SJSA1 (cell line): ENCODE results near the gene RAB43. TPM values are rescaled to one million over a fixed set of nuclear protein-coding genes. Genes with fewer than 3 reads are reported as not detected.
"Not testable (repeated sequence)": the region's sequence is repeated elsewhere in the genome, so short reads cannot be mapped to it uniquely, and the experiment has no call there.

Source experiments
- DNase-seq, 2 experiments: peaks; one replicate each; pipeline ENCODE4 v3.0.0-alpha.2; 2015 to 2020; ENCODE audit warnings: low spot score in 2 of 2, low read depth in 1 of 2
- H3K27ac ChIP-seq: fragments of 250-450 bp; sonication (Bioruptor Pico); 2 replicates; pipeline ENCODE4 v1.5.1; 2020; ENCODE audit warnings: mild to moderate bottlenecking, moderate library complexity
- H3K27me3 ChIP-seq: fragments of 250-450 bp; sonication (Bioruptor Pico); replicated peaks from 2 replicates; pipeline ENCODE4 v1.5.1; 2020; ENCODE audit warnings: mild to moderate bottlenecking, moderate library complexity
- H3K36me3 ChIP-seq: fragments of 250-450 bp; sonication (Bioruptor Pico); 2 replicates; pipeline ENCODE4 v1.5.1; 2020; ENCODE audit warnings: mild to moderate bottlenecking
- H3K4me1 ChIP-seq: fragments of 250-450 bp; sonication (Bioruptor Pico); replicated peaks from 2 replicates; pipeline ENCODE4 v1.6.1; 2021; ENCODE audit warnings: mild to moderate bottlenecking
- H3K4me3 ChIP-seq: fragments of 250-450 bp; sonication (Bioruptor Pico); 2 replicates; pipeline ENCODE4 v1.5.1; 2020; ENCODE audit warnings: mild to moderate bottlenecking
- H3K9me3 ChIP-seq: fragments of 250-450 bp; sonication (Bioruptor Pico); replicated peaks from 2 replicates; pipeline ENCODE4 v1.5.1; 2020; ENCODE audit warnings: mild to moderate bottlenecking
- total RNA-seq: library from RNA; depleted of rRNA; stranded (reverse); fragments of >200 nt; shearing (Covaris generic); gene quantifications from 2 replicates; pipeline ENCODE4 v1.2.3, GENCODE V29; 2014; rRNA removed

RAB43 gene
- 7.9 and 12.1 TPM in 2 replicates for total RNA-seq

- peak; percentile 54 to 88 for DNase-seq
- Histone ChIP-seq H3K36me3 (peaks cover 13% of the 10 kb centered on the region), H3K4me3 (peak within 1 kb of the TSS; percentile 67), H3K4me1 (peaks cover 10% of the 10 kb centered on the region), H3K9me3 (no peaks in the 10 kb centered on the region), H3K27me3 (no peaks in the 10 kb centered on the region), H3K27ac (peak within 1 kb of the TSS; percentile 16; the same call in 1 of the 2 replicates)
Observed at GRCh38 chr3:129121792-129122411, at the start of gene RAB43. Gene RAB43, minus strand, starts transcription at chr3:129121804. Its CDS starts 315 bp downstream, at chr3:129121489.

GRCh38 chr3:129166579-129167332, 45.2 kb upstream of the RAB43 start:
- Histone ChIP-seq H3K36me3 (peaks cover 53% of the 10 kb centered on the region), H3K9me3 (no peaks in the 10 kb centered on the region), H3K4me1 (peaks cover 9% of the 10 kb centered on the region), H3K27me3 (no peaks in the 10 kb centered on the region), H3K4me3 (no peak overlapping the region), H3K27ac (no peak overlapping the region)
- DNase-seq, result no peak

- H3K4me1 ChIP-seq, H3K4me3 ChIP-seq, H3K9me3 ChIP-seq, DNase-seq, H3K27me3 ChIP-seq, H3K27ac ChIP-seq: not testable (repeated sequence)
- H3K36me3 ChIP-seq, result peaks cover 41% of the 10 kb centered on the region
Observed at GRCh38 chr3:129165594-129165993, 44.0 kb upstream of the RAB43 start.

GRCh38 chr3:129164500-129164899, 42.9 kb upstream of the RAB43 start:
- Histone ChIP-seq H3K27me3 (no peaks in the 10 kb centered on the region), H3K4me3 (no peak overlapping the region), H3K27ac (no peak overlapping the region), H3K36me3 (peaks cover 30% of the 10 kb centered on the region), H3K4me1 (peaks cover 12% of the 10 kb centered on the region), H3K9me3 (no peaks in the 10 kb centered on the region)
- no peak for DNase-seq

DNA sequence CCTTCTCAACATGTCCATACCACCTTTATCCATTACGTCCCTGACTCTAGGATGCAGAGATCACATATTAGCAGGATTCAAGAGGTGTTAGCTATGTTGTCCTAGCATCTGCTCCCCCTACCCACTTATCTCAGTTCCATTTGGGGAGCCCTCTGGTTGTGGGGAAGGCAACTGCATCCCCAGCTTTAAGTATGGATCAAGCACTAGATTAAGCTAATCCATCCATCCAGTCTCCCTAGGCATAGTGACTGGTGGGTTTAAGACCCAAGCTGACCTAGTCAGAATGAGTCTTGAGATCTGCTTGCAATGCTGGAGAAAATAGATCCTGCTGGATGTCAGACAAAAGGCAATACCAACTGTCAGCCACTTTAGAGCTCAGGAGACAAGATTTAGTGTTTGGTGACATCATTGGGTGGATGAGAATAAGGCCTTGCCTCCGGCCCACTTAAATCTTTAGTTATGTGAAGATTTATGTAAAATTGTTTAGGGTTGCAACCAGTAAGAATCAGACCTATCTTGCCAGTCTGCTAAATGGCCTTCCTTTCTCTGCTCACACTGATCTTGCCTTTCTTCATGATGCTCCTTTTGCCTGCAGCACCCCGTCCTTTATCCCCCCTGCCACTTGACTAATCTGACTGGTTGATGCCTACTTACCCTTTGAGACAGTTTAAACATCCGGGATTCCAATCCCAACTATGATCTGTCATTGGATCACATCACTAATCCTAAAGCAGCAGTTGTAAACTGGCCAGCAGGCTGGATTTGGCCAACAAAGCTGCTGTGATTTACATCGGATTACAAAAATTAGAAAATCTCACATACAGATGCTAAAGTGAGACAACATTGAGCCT, 41.4 kb upstream of the RAB43 start:
- Histone ChIP-seq H3K4me3 (no peak overlapping the region), H3K27ac (no peak overlapping the region), H3K9me3 (no peaks in the 10 kb centered on the region), H3K4me1 (peaks cover 14% of the 10 kb centered on the region), H3K27me3 (no peaks in the 10 kb centered on the region), H3K36me3 (peaks cover 34% of the 10 kb centered on the region)
- DNase-seq, result no peak

DNA sequence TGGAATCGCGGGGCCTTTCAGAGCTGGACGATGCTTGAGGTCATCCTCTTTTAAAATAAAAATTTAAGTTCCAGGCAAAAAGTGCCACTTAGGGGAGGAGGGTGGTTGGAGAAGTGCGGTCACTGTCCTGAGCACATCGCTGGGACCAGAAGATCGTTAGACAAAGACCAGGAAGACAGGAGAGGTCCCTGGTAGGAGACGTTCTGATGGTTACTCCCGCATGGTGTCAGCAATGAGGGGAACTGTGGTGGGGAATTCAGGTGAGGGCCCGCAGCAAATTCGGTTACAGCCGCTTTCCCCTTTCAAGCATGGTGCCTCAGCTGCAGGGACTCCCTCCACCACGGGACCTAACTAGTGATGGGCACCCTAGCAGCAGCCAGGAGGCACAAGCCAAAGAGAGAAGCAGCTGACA, 40.3 kb upstream of the RAB43 start:
- Histone ChIP-seq H3K4me1 (peaks cover 14% of the 10 kb centered on the region), H3K36me3 (peaks cover 30% of the 10 kb centered on the region), H3K27ac (peak overlapping the region; percentile 96), H3K4me3 (peak overlapping the region; percentile 61), H3K27me3 (no peaks in the 10 kb centered on the region), H3K9me3 (no peaks in the 10 kb centered on the region)
- DNase-seq, result no peak

- Histone ChIP-seq H3K27ac (peak within 1 kb of the TSS; percentile 96), H3K36me3 (peaks cover 30% of the 10 kb centered on the region), H3K27me3 (no peaks in the 10 kb centered on the region), H3K9me3 (no peaks in the 10 kb centered on the region), H3K4me3 (peak within 1 kb of the TSS; percentile 61), H3K4me1 (peaks cover 14% of the 10 kb centered on the region)
- DNase-seq, result peak; percentile 89 to 98
Observed at GRCh38 chr3:129160891-129161859, 39.6 kb upstream of the RAB43 start, which contains the start of gene ISY1. Gene ISY1, minus strand, starts transcription at chr3:129161063. Its CDS starts 88 bp downstream, at chr3:129160975.

- no peaks in the 10 kb centered on the region for H3K9me3 ChIP-seq
- peaks cover 36% of the 10 kb centered on the region for H3K36me3 ChIP-seq
- DNase-seq, result no peak
- H3K27me3 ChIP-seq, result no peaks in the 10 kb centered on the region
- H3K4me1 ChIP-seq, result no peaks in the 10 kb centered on the region
- H3K27ac ChIP-seq, result no peak overlapping the region
- no peak overlapping the region for H3K4me3 ChIP-seq
Observed at GRCh38 chr3:129144786-129145185, 23.2 kb upstream of the RAB43 start.

DNA sequence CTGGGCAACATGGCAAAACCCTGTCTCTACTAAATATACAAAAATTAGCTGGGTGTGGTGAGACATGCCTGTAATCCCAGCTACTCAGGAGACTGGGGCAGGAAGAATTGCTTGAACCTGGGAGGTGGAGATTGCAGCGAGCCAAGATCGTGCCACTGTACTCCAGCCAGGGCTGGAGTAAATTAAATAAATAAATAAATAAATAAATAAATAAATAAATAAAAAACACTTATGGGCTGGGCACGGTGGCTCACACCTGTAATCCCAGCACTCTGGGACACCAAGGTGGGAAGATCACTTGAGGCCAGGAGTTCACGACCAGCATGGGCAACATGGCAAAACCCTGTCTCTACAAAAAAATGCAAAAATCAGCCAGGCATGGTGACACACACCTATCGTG, 19.4 kb upstream of the RAB43 start:
- DNase-seq, H3K4me1 ChIP-seq: not testable (repeated sequence)

DNA sequence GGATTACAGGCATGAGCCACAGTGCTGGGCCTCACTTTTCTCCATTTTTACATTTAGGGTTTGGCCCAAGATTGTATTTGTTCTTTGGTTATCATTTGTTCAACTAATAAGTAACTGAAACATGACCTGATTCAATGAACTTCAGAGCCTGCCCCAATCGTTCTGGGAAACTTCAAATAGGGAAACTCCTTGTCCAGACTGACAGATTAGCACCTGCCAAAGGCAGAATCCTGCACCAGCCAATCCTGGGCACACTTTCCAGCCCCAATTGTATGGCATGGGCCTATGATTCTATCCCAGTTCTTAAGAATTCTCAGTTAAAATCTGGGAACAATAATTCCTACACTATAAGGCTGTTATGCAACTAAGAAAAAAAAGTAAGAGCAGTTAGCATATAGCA, 18.3 kb upstream of the RAB43 start:
- no peaks in the 10 kb centered on the region for H3K27me3 ChIP-seq
- no peak overlapping the region for H3K4me3 ChIP-seq
- H3K27ac ChIP-seq, result no peak overlapping the region
- H3K9me3 ChIP-seq, result no peaks in the 10 kb centered on the region
- H3K36me3 ChIP-seq, result peaks cover 40% of the 10 kb centered on the region
- no peaks in the 10 kb centered on the region for H3K4me1 ChIP-seq
- no peak for DNase-seq

More for the DNA sequence above, 19.4 kb upstream of the RAB43 start:
- H3K9me3 ChIP-seq, H3K4me3 ChIP-seq, H3K27me3 ChIP-seq, H3K27ac ChIP-seq: not testable (repeated sequence)
- H3K36me3 ChIP-seq, result peaks cover 42% of the 10 kb centered on the region

DNA sequence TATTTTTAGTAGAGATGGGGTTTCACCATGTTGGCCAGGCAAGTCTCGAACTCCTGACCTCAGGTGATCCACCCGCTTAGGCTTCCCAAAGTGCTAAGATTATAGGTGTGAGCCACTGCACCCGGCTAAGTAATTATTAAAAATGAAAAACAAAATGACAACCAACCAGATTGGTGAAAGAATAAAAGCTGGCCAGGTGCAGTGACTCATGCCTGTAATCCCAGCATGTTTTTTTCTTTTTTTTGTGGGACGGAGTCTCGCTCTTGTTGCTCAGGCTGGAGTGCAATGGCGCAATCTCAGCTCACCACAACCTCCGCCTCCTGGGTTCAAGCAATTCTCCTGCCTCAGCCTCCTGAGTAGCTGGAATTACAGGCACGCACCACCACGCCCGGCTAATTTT, 14.7 kb upstream of the RAB43 start:
- not testable (repeated sequence) for H3K9me3 ChIP-seq, H3K27ac ChIP-seq, H3K4me1 ChIP-seq, DNase-seq, H3K4me3 ChIP-seq, H3K27me3 ChIP-seq
- peaks cover 57% of the 10 kb centered on the region for H3K36me3 ChIP-seq

DNA sequence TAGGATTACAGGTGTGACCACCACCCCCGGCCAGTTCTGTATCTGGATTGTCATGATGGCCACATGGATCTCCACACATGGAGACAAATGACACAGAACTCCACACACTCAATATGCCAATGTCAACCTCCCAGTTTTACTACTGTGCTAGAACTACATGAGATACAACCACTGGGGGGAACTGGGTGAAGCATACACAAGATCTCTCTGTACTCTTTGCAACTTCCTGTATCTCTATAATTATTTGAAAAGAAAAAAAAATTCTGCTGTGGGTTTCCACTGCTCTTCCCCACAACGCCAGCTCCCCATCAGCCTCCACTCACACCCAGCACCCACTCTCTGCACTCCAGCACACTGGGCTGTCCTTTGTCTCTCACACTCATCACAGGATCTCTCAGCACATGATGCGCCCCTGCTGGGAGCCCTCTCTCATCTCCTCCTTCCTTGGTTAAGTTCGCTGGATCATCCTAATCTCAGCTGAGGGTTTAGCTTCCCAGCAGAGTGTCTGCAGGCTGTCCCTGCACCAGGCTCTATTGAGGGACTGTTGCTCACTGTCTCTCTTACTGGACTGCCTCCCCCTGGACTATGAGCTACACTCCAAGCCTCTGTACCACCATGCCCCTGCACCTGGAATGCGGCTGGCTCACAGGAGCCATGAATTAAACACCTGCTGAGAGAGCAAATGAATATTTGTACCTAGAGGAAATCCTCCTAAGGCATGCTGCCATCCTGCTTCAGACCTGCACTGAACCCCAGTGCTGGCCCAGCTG, 10.7 kb upstream of the RAB43 start:
- H3K9me3 ChIP-seq, result no peaks in the 10 kb centered on the region
- H3K27ac ChIP-seq, result no peak overlapping the region
- no peaks in the 10 kb centered on the region for H3K4me1 ChIP-seq
- H3K36me3 ChIP-seq, result peaks cover 71% of the 10 kb centered on the region
- H3K4me3 ChIP-seq, result no peak overlapping the region
- no peak for DNase-seq
- H3K27me3 ChIP-seq, result no peaks in the 10 kb centered on the region
